ENCODE measurements around the gene KCNH2.
A peak's percentile ranks its signal among the peaks of the same experiment; 100 is the strongest.

KCNH2 gene

DNA sequence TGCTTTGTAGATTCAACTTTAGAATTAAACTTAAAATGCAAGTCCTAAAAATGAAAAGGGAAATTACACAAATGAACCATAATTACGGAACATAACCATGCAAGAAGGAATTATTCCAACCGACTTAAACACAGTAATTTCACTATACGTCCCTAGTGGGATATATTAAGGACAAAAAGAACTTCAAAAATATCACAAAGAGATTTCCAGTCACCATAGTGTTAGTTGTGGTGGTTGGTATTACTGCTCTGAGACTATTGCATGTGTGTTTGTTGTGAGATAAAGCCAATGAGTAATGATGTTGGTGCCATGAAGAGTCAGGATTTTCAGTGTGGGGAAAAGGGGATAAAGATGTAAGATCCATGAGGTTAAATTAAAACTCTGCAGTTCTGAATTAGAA lies 49.6 kb downstream of the KCNH2 start:
- no peak overlapping the region for H3K4me3 ChIP-seq (ENCODE audit: low read length)
- TF ChIP-seq, protein P1, sequence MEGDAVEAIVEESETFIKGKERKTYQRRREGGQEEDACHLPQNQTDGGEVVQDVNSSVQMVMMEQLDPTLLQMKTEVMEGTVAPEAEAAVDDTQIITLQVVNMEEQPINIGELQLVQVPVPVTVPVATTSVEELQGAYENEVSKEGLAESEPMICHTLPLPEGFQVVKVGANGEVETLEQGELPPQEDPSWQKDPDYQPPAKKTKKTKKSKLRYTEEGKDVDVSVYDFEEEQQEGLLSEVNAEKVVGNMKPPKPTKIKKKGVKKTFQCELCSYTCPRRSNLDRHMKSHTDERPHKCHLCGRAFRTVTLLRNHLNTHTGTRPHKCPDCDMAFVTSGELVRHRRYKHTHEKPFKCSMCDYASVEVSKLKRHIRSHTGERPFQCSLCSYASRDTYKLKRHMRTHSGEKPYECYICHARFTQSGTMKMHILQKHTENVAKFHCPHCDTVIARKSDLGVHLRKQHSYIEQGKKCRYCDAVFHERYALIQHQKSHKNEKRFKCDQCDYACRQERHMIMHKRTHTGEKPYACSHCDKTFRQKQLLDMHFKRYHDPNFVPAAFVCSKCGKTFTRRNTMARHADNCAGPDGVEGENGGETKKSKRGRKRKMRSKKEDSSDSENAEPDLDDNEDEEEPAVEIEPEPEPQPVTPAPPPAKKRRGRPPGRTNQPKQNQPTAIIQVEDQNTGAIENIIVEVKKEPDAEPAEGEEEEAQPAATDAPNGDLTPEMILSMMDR (IDR thresholded peaks at IDR 0.05; ENCODE audit: insufficient read depth, low read depth, low read length, missing control alignments) = no peak
- DNase-seq (ENCODE audit: low read depth) = no peak

- TF ChIP-seq, protein P1 (IDR thresholded peaks at IDR 0.05; ENCODE audit: insufficient read depth, low read depth, low read length, missing control alignments) = peak; percentile 26
- DNase-seq (ENCODE audit: low read depth) = peak; percentile 56
- no peak overlapping the region for H3K4me3 ChIP-seq (ENCODE audit: low read length)
These were observed 50.2 kb downstream of the KCNH2 start for GRCh38 chr7:150927956-150928344.

- no peak for DNase-seq (ENCODE audit: low read depth)
- H3K4me3 ChIP-seq (ENCODE audit: low read length) = no peak overlapping the region
- TF ChIP-seq, protein P1 (IDR thresholded peaks at IDR 0.05; ENCODE audit: insufficient read depth, low read depth, low read length, missing control alignments) = no peak
These were observed 50.8 kb downstream of the KCNH2 start for GRCh38 chr7:150927157-150927955.

GRCh38 chr7:150926066-150926465 lies 52.1 kb downstream of the KCNH2 start:
- TF ChIP-seq, protein P1 (IDR thresholded peaks at IDR 0.05; ENCODE audit: insufficient read depth, low read depth, low read length, missing control alignments) = no peak
- DNase-seq (ENCODE audit: low read depth) = no peak
- H3K4me3 ChIP-seq (ENCODE audit: low read length) = no peak overlapping the region

- TF ChIP-seq, protein P1 (IDR thresholded peaks at IDR 0.05; ENCODE audit: insufficient read depth, low read depth, low read length, missing control alignments) = no peak
- no peak for DNase-seq (ENCODE audit: low read depth)
- no peak overlapping the region for H3K4me3 ChIP-seq (ENCODE audit: low read length)
These were observed 53.7 kb downstream of the KCNH2 start for GRCh38 chr7:150924369-150924781.

- DNase-seq (ENCODE audit: low read depth) = no peak
- no peak overlapping the region for H3K4me3 ChIP-seq (ENCODE audit: low read length)
- TF ChIP-seq, protein P1 (IDR thresholded peaks at IDR 0.05; ENCODE audit: insufficient read depth, low read depth, low read length, missing control alignments) = no peak
These were observed 54.3 kb downstream of the KCNH2 start for GRCh38 chr7:150923802-150924201.

DNA sequence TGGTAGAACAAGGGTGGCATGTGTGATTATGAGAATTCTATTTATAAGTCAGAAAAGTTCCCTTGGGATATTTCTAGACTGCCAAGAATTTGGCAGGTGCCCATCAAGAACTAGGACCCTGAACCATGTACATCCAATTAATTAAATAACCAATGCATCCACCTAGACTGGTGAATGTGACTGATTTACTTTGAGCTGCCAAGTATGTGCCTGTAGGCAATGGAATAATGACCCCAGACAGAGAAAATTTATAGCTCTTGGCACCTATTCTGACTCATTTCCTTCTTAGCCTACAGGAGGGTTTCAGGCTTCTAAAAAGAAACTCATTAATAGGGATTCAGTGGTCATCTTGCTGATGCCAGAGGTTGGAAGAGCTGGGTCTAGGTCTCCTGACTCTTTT lies 54.9 kb downstream of the KCNH2 start:
- no peak overlapping the region for H3K4me3 ChIP-seq (ENCODE audit: low read length)
- no peak for DNase-seq (ENCODE audit: low read depth)
- TF ChIP-seq, protein P1 (IDR thresholded peaks at IDR 0.05; ENCODE audit: insufficient read depth, low read depth, low read length, missing control alignments) = no peak
